Stimulated activated CD4-positive, alpha-beta T cell treated with anti-CD3 and anti-CD28 coated beads, Interleukin-1b, Interleukin-23, amount 100 ng/mL, for 24 hours (primary cell): Measurements from ENCODE around the gene GNAQ.

Experiments used
- DNase-seq, 4 experiments: peaks; one replicate each; pipeline ENCODE4 v3.0.0-alpha.2; 2020; ENCODE audit warnings: low read depth in 4 of 4, low spot score in 1 of 4

Gene GNAQ

GRCh38 chr9:78031444-78031892, at the start of gene GNAQ:
TSS of gene GNAQ (minus strand) at chr9:78031811. CDS start at chr9:78031235, 576 bp downstream.
- DNase-seq = no peak

GRCh38 chr9:78074385-78075291, 43.0 kb upstream of the GNAQ start:
- no peak for DNase-seq

- DNase-seq = no peak
These were observed 42.1 kb upstream of the GNAQ start for GRCh38 chr9:78073722-78074121.

DNA sequence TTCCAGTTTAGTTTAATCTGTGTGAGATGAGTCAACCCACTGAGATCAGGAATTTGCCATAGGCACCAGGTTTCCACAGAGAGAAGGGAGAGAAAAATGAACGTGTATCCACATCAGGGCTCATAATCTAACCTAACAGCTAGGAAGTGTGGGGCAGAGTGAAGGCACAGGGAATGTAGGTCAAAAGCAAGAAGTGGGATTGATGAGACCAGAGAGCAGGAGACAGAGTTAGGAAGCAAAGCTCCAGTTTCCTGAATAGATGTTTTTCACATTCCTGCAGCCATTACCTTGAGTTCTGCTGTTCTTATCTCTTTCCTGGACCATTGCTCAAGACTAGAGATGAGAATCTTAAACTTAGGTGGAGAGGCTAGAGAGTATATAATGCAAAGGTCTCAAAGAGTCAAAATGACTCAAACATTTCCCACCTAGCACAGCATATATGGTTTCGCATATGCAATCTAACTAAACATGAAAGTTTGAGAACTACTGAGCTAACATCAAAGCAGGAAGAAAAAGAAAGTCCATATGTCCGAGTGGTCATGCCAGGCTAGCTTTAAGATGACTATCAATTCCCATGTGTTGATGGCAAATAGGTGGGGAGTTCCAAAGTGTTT, 41.1 kb upstream of the GNAQ start:
- no peak for DNase-seq

- no peak for DNase-seq
These were observed 38.9 kb upstream of the GNAQ start for GRCh38 chr9:78070521-78070920.

DNA sequence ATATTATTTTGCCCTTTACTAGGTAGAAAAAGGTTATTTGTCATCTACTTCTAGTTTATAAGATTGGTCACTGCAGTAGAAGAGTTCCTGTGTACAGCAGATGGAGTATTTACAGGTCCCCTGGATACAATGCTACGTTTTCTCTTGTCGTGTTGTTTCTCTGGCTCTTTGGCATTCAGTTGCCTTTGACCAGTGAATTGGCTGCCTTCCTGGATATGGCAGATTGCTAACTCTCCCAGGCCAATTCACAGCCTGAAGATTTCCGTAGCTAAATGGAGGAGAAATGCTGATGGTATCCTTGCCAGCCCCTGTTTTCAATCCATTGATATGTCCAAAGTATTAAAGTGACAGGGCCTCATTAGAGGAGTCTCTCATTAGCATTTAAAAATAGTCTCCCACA, 32.5 kb upstream of the GNAQ start:
- no peak for DNase-seq

GRCh38 chr9:78062710-78063109, 31.1 kb upstream of the GNAQ start:
- no peak for DNase-seq

DNA sequence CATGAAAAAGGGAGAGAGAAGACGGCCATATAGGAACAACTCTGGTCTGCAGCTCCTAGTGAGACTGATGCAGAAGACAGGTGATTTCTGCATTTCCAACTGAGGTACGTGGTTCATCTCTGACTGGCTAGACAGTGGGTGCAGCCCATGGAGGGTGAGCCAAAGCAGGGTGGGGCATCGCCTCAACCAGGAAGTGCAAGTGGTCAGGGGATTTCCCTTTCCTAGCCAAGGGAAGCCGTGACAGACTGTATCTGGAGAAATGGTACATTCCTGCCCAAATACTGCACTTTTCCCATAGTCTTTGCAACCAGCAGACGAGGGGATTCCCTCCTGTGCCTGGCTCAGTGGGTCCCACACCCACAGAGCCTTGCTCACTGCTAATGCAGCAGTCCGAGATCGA, 22.6 kb upstream of the GNAQ start:
- peak in 1 of 4 experiments; percentile 12 for DNase-seq

GRCh38 chr9:78053627-78054026, 22.0 kb upstream of the GNAQ start:
- DNase-seq = no peak

DNA sequence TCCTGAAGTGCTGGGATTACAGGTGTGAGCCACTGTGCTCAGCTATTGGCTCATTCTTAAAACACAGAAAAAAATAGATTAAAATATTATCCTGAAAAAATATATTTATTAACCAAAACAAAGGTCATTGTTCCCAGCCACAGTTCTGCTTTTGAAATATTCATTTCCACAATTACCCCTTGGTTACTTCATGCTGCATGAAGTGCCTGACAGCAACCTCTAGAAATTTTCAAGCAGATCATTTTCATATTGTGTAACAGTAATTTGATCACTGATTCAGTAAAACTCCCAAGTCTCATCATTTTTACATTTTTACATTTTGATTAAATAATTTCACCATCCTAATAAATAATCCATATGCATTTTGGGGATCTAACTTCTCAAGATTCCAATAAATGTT, 18.8 kb upstream of the GNAQ start:
- DNase-seq = no peak

- DNase-seq = no peak
These were observed 17.9 kb upstream of the GNAQ start for GRCh38 chr9:78049484-78049883.

- no peak for DNase-seq
These were observed 15.5 kb upstream of the GNAQ start for GRCh38 chr9:78047106-78047505.

DNA sequence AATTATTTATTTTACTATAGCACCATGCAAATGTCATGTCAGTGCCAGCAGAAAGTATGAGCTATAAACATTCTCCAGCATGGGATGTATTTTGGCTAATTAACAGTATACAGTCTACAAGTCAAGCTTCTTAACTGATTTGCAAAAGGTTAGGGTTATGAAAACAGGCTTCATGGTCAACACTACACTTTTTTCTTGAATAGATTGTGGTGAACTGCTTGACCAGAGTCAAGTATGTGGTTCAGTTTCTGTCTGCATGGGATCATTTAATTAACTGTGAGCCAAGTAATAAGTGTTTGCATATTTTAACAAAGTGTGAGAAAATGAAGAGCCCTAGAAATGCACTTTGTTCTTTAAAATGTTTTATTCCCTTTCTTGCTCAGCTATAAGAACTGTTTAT, 14.5 kb upstream of the GNAQ start:
- DNase-seq = no peak

GRCh38 chr9:78044886-78045285, 13.3 kb upstream of the GNAQ start:
- no peak for DNase-seq

GRCh38 chr9:78044189-78044588, 12.6 kb upstream of the GNAQ start:
- DNase-seq = no peak

DNA sequence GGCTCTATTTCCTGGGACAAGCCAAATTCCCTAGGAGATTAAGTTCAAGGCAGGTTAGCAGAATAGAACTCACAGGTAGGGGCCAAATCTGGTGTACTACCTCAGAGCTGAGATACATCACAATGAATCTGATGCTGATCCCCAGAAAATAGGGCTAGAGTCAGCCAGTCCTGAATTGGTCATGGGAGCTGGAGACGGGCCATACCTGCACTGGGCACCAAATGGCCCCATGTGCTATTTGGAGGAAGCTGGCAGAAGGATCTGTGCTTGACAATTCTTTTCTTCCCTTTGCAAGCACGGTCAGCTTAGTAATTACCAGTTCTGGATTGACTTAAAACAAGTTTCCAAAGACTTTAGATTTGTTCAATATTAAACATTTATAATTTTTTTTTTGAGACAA, 10.4 kb upstream of the GNAQ start:
- DNase-seq = no peak

- DNase-seq = no peak
These were observed 9.1 kb upstream of the GNAQ start for GRCh38 chr9:78040726-78041125.

- DNase-seq = no peak
These were observed 7.1 kb upstream of the GNAQ start for GRCh38 chr9:78038620-78039300.

DNA sequence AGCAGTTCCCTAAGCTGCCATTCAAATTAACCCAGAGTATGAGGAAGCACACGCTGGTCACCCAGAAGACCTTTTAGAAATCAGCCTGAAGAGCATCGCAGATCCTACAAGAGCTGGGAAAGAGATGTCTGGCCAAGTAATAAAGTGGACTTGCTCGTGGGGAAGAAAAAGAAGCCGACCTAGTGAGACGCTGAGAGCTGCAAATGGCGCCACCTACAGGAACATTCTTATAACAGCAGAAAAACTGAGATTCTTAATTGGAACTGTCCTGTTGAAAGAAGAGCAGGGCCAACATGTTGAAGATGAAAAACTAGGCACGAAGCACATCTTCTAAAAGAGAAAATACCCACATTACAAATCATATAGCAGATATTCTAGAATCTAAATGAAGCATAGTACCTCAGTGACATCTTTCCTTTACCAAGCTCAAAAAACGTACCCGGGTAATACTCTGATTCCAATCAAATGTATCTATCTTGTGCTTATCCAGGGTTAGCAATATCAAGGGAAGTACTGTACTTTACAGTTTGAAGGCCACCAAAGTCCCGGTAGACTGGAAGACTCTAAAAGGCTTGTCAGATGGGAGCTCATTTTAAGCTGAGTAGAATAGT, 3.9 kb upstream of the GNAQ start:
- DNase-seq = peak in 2 of 4 experiments; percentile 19 to 39

DNA sequence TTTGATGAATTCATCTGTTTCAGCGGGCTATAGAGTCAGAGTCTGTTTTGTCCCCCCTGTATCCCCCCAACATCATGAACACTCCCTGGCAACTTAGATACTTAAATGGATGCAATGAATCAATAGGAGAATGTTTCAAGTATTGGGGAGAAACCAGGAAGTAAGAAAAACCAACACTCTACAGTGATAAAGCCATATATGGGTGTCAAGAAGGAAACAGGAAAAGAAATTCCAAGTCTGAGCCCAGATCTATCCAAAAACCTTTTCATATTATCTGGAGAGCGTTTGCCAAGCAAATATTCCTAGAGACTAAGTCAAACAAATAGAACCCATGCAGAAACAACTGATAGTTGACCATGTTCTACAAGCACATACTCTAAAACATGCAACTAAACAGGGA, 2.3 kb upstream of the GNAQ start:
- no peak for DNase-seq

DNA sequence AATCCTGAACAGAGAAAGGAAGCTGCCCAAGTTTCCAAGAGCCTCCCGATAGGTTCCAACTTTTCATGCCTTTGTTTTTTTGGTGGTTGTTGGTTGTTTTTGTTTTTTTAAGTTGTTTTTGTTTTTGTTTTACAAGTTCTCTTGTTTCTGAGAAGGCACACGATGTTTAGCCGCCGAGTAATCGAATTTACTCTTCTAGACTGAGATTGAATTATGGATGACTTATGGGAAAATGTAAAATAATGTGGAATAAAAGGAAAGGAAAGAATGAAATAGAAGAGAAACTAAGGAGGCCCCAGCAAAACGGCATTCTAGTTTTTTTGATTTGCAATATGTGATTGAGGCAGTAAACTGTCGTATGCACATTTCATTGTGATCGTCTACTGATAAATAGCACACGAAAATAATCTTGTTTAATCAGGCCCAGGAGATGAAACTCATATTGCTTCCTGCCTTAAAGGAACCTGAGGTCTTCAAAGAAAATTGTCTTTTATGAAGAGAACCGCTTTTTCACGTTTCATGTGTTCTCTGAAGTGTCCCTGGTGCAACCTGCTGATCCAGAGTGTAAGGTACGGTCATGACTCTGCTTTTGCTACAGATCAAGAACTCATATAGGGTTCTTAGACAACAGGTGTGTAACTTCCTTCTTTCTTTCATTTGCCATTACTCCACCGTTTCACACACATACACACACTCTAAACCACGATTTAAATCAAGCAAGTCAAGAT, 1.3 kb upstream of the GNAQ start:
- DNase-seq = no peak
